ENCODE measurements around the gene LLGL2. TPM values are rescaled to one million over a fixed set of nuclear protein-coding genes. Genes with fewer than 3 reads are reported as not detected.

LLGL2 gene
- 36.4 and 46.8 TPM in 2 replicates for total RNA-seq

GRCh38 chr17:75524970-75525805 is at the start of gene LLGL2:
Gene LLGL2, plus strand, starts transcription at chr17:75525697. Its CDS starts 17,730 bp downstream, at chr17:75543427.

GRCh38 chr17:75515496-75516254 is 9.8 kb upstream of the LLGL2 start, which contains the start of gene CASKIN2:
Gene CASKIN2, minus strand, starts transcription at chr17:75515537. Its CDS starts 1,733 bp downstream, at chr17:75513804.

GRCh38 chr17:75516255-75516618 is 9.3 kb upstream of the LLGL2 start, which contains the start of gene TSEN54:
Gene TSEN54, plus strand, starts transcription at chr17:75516528. Its CDS starts 33 bp downstream, at chr17:75516561.

GRCh38 chr17:75587675-75588595 is 62.4 kb downstream of the LLGL2 start, which contains the start of gene MYO15B:
Gene MYO15B, plus strand, starts transcription at chr17:75587800. Its CDS starts 258 bp downstream, at chr17:75588058.

Other genes starting within 250 kb of the LLGL2 start
- 10.4 and 18.8 TPM in 2 replicates for gene SLC25A19, start 236.3 kb upstream of the LLGL2 start, total RNA-seq
- gene GRB2, start 120.0 kb upstream of the LLGL2 start, total RNA-seq = 95.1 and 108 TPM in 2 replicates
- 12.0 and 37.5 TPM in 2 replicates for gene TMEM94, start 69.1 kb upstream of the LLGL2 start, total RNA-seq
- gene CASKIN2, start 10.2 kb upstream of the LLGL2 start, total RNA-seq = 3.8 and 10.3 TPM in 2 replicates
- 16.5 and 26.7 TPM in 2 replicates for gene TSEN54, start 9.2 kb upstream of the LLGL2 start, total RNA-seq
- 2.4 and 3.6 TPM in 2 replicates for gene MYO15B, start 62.1 kb downstream of the LLGL2 start, total RNA-seq
- 0.34 and 0.93 TPM in 2 replicates for gene SMIM5, start 107.7 kb downstream of the LLGL2 start, total RNA-seq
- gene RECQL5, start 141.5 kb downstream of the LLGL2 start, total RNA-seq = 17.4 and 27.6 TPM in 2 replicates
- gene SAP30BP, start 141.6 kb downstream of the LLGL2 start, total RNA-seq = 52.3 and 65.1 TPM in 2 replicates
- 488 and 974 TPM in 2 replicates for gene ITGB4, start 195.8 kb downstream of the LLGL2 start, total RNA-seq
- gene GALK1, start 239.5 kb downstream of the LLGL2 start, total RNA-seq = 9.9 and 16.0 TPM in 2 replicates